Left lung (tissue), 10 donors: ENCODE data around the gene CREB5. TPM values are rescaled to one million over a fixed set of nuclear protein-coding genes. Genes with fewer than 3 reads are reported as not detected.

ENCODE experiments used
- ATAC-seq: fragments of 200-7000 bp; cut with Tn5 transposase; one replicate; pipeline ENCODE4 v1.9.1; 2020; ENCODE audit warnings: moderate library complexity
- DNase-seq, 4 donors: peaks; one replicate each; pipeline ENCODE4 v3.0.0-alpha.2; 2013 to 2020
- H3K27ac ChIP-seq, 2 donors: fragments of 200-600 bp; sonication (generic) in 1 of 2; one replicate each; pipeline versions ENCODE4 v1.5.0 to v1.8.0; 2020 to 2021
- H3K27me3 ChIP-seq, 2 donors: fragments of 200-600 bp; sonication (generic) in 1 of 2; one replicate each; pipeline versions ENCODE4 v1.5.0 to v1.8.0; 2020 to 2021
- H3K36me3 ChIP-seq, 2 donors: fragments of 200-600 bp; sonication (generic) in 1 of 2; one replicate each; pipeline versions ENCODE4 v1.5.0 to v1.8.0; 2020 to 2021
- H3K4me1 ChIP-seq, 2 donors: fragments of 200-600 bp; one replicate each; pipeline ENCODE4 v1.8.0; 2021
- H3K4me3 ChIP-seq, 2 donors: fragments of 200-600 bp; sonication (generic) in 1 of 2; one replicate each; pipeline versions ENCODE4 v1.5.0 to v1.8.0; 2020 to 2021; ENCODE audit warnings: mild to moderate bottlenecking in 1 of 2
- H3K9me3 ChIP-seq, 2 donors: fragments of 200-600 bp; sonication (generic) in 1 of 2; one replicate each; pipeline versions ENCODE4 v1.5.0 to v1.8.0; 2020 to 2021
- CTCF ChIP-seq, 2 donors: fragments of 200-600 bp; sonication (generic) in 1 of 2; IDR thresholded peaks; one replicate each; pipeline versions ENCODE4 v1.5.0 to v1.8.0; 2021; ENCODE audit warnings: antibody characterized with exemption in 2 of 2
- intact Hi-C, 2 donors: fragments of 100-400 bp; cut with DNase I; formaldehyde crosslinking; loops; one replicate each; pipeline versions ENCODE4 v1.11.2 to v1.14.2; 2022
- polyA plus RNA-seq, 6 donors: library from polyadenylated mRNA; unstranded; fragments of 120-200 nt; gene quantifications; one replicate each; pipeline ENCODE4 v1.2.1, GENCODE V29; 2013; ENCODE audit not compliant: insufficient read length in 6 of 6
- total RNA-seq, 2 donors: library from RNA; stranded (reverse); fragmentation: NEBNext Ultra II Directional; extraction: Animal tissue kit (Norgen Biotek cat#: 25700); gene quantifications; one replicate each; pipeline ENCODE4 v1.2.1, GENCODE V29; 2021
- donor health status: DM: no; HTN: yes; CAD: no.
- donor health status: DM: no; HTN: no; CAD: no.

Gene CREB5
- total and polyA plus RNA-seq, 8 donors: 6.6 to 19.9 (median 15.7) TPM

DNA sequence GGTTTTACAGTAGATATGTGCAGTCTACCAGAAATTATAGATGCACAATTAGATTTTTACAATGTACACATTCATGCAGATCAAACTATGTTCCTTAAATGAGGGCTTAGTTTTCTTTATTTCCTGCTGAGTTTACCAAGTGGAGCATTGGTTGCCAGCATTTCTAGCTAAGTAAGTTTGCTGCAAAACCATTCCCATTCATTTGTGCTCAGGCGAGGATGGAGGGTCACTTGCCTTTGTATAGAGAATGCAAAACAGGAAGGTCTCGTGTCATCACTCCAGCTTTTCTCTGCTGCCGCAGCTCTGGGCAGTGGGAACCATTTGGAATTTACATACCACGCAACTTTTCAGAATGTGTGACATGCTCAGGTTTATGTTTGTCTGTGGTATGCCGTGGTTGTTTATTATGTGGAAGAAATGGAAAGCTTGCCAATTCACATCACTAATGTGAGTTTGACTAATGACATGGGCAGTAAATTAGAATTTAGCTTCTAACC, 347.2 kb downstream of the CREB5 start:
- intact Hi-C loops: no loop called here
- DNase-seq (peak in 1 of 4 donors; percentile 49), ATAC-seq (no peak)
- Histone ChIP-seq H3K27me3 (no peaks in the 10 kb centered on the region), H3K27ac (no peak overlapping the region), H3K4me3 (no peak overlapping the region), H3K4me1 (no peaks in the 10 kb centered on the region), H3K9me3 (no peaks in the 10 kb centered on the region), H3K36me3 (no peaks in the 10 kb centered on the region)
- TF ChIP-seq CTCF (IDR thresholded peaks at IDR 0.05): no peak

GRCh38 chr7:28761505-28761904, 349.2 kb downstream of the CREB5 start:
- H3K27me3 ChIP-seq: no peaks in the 10 kb centered on the region
- H3K9me3 ChIP-seq: no peaks in the 10 kb centered on the region
- TF ChIP-seq CTCF (IDR thresholded peaks at IDR 0.05): no peak
- no peaks in the 10 kb centered on the region for H3K36me3 ChIP-seq
- DNase-seq (peak in 2 of 4 donors; percentile 85), ATAC-seq (no peak)
- no peaks in the 10 kb centered on the region for H3K4me1 ChIP-seq
- H3K4me3 ChIP-seq: no peak overlapping the region
- no peak overlapping the region for H3K27ac ChIP-seq
- intact Hi-C loops: no loop called here

DNA sequence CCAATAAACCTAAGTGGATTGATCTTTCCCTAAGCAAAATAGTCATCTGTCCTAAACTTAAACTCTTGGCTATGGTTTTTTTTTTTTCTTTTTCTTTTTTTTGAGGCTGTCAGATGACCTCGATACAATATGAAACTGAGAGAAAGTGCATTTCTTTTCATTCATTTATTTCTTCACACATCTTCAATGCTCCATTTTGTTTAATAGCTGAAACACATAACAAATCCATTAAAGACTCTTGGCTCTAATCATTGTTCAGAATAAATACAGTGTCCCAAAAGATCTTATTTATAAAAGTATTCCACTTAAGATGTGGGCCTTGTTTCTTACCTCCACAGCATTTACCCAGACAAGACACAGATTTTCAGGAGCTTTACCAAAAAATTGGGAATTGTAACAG, 350.3 kb downstream of the CREB5 start:
- ATAC-seq: no peak
- H3K9me3 ChIP-seq: no peaks in the 10 kb centered on the region
- no peak for DNase-seq
- no peak for TF ChIP-seq CTCF (IDR thresholded peaks at IDR 0.05)
- no peaks in the 10 kb centered on the region for H3K27me3 ChIP-seq
- no peaks in the 10 kb centered on the region for H3K4me1 ChIP-seq
- H3K36me3 ChIP-seq: no peaks in the 10 kb centered on the region
- no peak overlapping the region for H3K4me3 ChIP-seq
- no peak overlapping the region for H3K27ac ChIP-seq
- intact Hi-C loops: no loop called here

DNA sequence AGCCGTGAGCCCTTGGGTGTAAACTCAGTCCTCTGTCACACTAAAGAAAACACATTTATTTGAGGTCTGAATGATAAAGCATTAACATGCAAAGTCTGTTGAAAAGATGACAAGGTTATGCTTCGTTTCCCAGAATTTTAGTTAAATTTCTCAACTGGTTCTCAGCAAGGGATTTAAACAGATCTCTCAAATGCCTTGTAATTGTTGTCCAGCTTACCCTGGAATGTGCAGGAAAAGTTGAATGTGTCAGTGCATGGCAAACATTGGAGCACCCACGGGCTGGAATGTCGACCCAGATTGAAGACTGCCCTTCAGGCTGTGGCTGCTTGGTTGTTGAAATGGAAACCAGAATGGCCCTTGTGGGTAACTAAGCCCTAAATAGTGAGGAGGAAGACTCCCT, 354.0 kb downstream of the CREB5 start:
- Histone ChIP-seq H3K36me3 (no peaks in the 10 kb centered on the region), H3K4me1 (no peaks in the 10 kb centered on the region), H3K4me3 (no peak overlapping the region), H3K27ac (no peak overlapping the region), H3K27me3 (no peaks in the 10 kb centered on the region), H3K9me3 (no peaks in the 10 kb centered on the region)
- intact Hi-C loops: no loop called here
- ATAC-seq: no peak
- no peak for DNase-seq
- TF ChIP-seq CTCF (IDR thresholded peaks at IDR 0.05): no peak

- intact Hi-C loops: no loop called here
- no peak for TF ChIP-seq CTCF (IDR thresholded peaks at IDR 0.05)
- Histone ChIP-seq H3K9me3 (no peaks in the 10 kb centered on the region), H3K4me3 (no peak overlapping the region), H3K36me3 (no peaks in the 10 kb centered on the region), H3K27ac (no peak overlapping the region), H3K27me3 (no peaks in the 10 kb centered on the region), H3K4me1 (no peaks in the 10 kb centered on the region)
- DNase-seq (no peak), ATAC-seq (peak; percentile 22)
Observed at GRCh38 chr7:28767356-28767755, 355.0 kb downstream of the CREB5 start.
